Glutamatergic neuron (in vitro differentiated cells): Measurements from ENCODE around the gene STX5. TPM values are rescaled to one million over a fixed set of nuclear protein-coding genes. Genes with fewer than 3 reads are reported as not detected.

ENCODE experiments used
- DNase-seq: peaks from one replicate; pipeline ENCODE4 v3.0.0; 2022
- H3K27ac Mint-ChIP-seq: one replicate; pipeline ENCODE4 v1.8.0; 2020; ENCODE audit warnings: mild to moderate bottlenecking, mixed read lengths, inconsistent platforms; ENCODE audit not compliant: unreplicated experiment
- H3K27me3 Mint-ChIP-seq: one replicate; pipeline ENCODE4 v1.8.0; 2020; ENCODE audit warnings: mild to moderate bottlenecking, moderate library complexity, mixed read lengths, inconsistent platforms; ENCODE audit not compliant: unreplicated experiment
- H3K36me3 Mint-ChIP-seq: one replicate; pipeline ENCODE4 v1.8.0; 2020; ENCODE audit warnings: mild to moderate bottlenecking, mixed read lengths, inconsistent platforms; ENCODE audit not compliant: unreplicated experiment
- H3K4me1 Mint-ChIP-seq: one replicate; pipeline ENCODE4 v1.8.0; 2020; ENCODE audit warnings: mild to moderate bottlenecking, low read depth, mixed read lengths, inconsistent platforms; ENCODE audit not compliant: unreplicated experiment
- H3K4me3 Mint-ChIP-seq: one replicate; pipeline ENCODE4 v1.8.0; 2020; ENCODE audit warnings: mild to moderate bottlenecking, mixed read lengths, inconsistent platforms; ENCODE audit not compliant: unreplicated experiment
- H3K9me3 Mint-ChIP-seq: one replicate; pipeline ENCODE4 v1.8.0; 2020; ENCODE audit warnings: mild to moderate bottlenecking, moderate library complexity, mixed read lengths, inconsistent platforms; ENCODE audit not compliant: unreplicated experiment
- total RNA-seq: library from RNA; stranded (reverse); fragmentation: NEBNext Ultra II Directional; extraction: Animal tissue kit (Norgen Biotek cat#: 25700); gene quantifications from one replicate; pipeline ENCODE4 v1.2.1, GENCODE V29; 2021; ENCODE audit not compliant: unreplicated experiment
- TF ChIP-seq, protein P1 (sequence below): fragments of 200-600 bp; sonication (generic); IDR thresholded peaks from one replicate; pipeline ENCODE4 v1.5.0; 2021; ENCODE audit not compliant: partially characterized antibody, unreplicated experiment

The STX5 gene
- total RNA-seq, 1 donor from 2014 or later: 40.7 TPM

DNA sequence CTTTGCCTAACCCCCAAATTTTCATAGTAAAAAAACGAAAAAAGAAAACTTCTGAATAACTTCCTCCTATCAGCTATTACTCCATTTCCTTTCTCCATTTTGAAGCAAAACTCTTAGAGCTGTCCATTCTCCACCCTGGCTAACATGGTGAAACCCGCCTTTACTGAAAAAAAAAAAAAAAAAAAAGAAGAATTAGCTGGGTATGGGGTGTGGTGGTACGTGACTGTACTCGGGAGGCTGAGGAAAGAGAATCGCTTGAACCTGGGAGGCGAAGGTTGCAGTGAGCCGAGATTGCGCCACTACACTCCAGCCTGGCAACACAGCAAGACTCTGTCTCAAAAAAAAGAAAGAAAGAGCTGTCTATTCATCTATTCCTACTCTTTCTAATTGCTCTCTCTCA is 15.3 kb downstream of the STX5 start:
- Mint-ChIP-seq H3K4me3 (no peak overlapping the region), H3K27me3 (peaks cover 2% of the 10 kb centered on the region), H3K4me1 (no peaks in the 10 kb centered on the region), H3K27ac (no peak overlapping the region), H3K36me3 (no peaks in the 10 kb centered on the region), H3K9me3 (peaks cover 3% of the 10 kb centered on the region)
- TF ChIP-seq, protein P1, sequence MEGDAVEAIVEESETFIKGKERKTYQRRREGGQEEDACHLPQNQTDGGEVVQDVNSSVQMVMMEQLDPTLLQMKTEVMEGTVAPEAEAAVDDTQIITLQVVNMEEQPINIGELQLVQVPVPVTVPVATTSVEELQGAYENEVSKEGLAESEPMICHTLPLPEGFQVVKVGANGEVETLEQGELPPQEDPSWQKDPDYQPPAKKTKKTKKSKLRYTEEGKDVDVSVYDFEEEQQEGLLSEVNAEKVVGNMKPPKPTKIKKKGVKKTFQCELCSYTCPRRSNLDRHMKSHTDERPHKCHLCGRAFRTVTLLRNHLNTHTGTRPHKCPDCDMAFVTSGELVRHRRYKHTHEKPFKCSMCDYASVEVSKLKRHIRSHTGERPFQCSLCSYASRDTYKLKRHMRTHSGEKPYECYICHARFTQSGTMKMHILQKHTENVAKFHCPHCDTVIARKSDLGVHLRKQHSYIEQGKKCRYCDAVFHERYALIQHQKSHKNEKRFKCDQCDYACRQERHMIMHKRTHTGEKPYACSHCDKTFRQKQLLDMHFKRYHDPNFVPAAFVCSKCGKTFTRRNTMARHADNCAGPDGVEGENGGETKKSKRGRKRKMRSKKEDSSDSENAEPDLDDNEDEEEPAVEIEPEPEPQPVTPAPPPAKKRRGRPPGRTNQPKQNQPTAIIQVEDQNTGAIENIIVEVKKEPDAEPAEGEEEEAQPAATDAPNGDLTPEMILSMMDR: no peak
- DNase-seq: no peak

DNA sequence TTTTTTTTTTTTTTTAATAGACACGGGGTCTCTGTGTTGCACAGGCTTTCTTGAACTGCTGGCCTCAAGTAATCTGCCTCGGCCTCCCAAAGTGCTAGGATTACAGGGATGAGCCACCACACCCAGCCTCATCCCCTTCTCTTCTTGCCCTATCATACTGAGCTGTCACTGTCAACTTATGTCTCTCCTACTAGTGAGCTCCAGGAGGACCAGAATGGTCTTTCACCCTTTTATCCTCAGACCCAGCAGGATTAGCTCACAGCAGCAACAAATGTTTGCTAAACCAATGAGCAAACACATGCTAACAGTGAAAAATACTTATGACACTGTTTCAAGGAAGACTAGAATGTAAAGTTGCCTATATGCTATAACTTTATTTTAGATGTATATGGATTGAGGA is 20.2 kb downstream of the STX5 start:
- H3K27ac Mint-ChIP-seq: no peak overlapping the region
- no peaks in the 10 kb centered on the region for H3K36me3 Mint-ChIP-seq
- H3K27me3 Mint-ChIP-seq: peaks cover 3% of the 10 kb centered on the region
- peaks cover 2% of the 10 kb centered on the region for H3K4me1 Mint-ChIP-seq
- no peak overlapping the region for H3K4me3 Mint-ChIP-seq
- no peak for DNase-seq
- TF ChIP-seq, protein P1: no peak
- H3K9me3 Mint-ChIP-seq: peaks cover 8% of the 10 kb centered on the region

DNA sequence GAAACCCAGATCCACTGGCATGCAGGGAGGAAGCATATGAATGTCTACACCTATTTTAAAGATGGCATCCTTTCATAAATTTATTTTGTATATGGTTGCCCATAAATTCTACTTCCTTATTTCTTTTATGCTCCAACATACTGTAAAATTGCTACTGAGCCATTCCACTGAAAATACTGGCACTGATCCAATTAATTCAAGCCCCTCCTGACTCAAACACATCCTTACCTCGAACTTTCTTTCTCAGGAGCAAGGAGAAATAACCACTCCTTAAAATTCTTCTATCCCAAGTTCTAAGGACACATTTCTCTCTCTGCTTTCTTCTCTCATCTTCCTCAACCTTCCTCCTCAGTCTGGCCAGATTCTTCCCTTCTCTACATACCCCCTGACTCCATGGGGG is 21.1 kb downstream of the STX5 start:
- Mint-ChIP-seq H3K27ac (no peak overlapping the region), H3K27me3 (peaks cover 4% of the 10 kb centered on the region), H3K36me3 (no peaks in the 10 kb centered on the region), H3K4me3 (peak overlapping the region; percentile 2), H3K4me1 (peaks cover 7% of the 10 kb centered on the region), H3K9me3 (peaks cover 11% of the 10 kb centered on the region)
- TF ChIP-seq, protein P1: no peak
- no peak for DNase-seq

DNA sequence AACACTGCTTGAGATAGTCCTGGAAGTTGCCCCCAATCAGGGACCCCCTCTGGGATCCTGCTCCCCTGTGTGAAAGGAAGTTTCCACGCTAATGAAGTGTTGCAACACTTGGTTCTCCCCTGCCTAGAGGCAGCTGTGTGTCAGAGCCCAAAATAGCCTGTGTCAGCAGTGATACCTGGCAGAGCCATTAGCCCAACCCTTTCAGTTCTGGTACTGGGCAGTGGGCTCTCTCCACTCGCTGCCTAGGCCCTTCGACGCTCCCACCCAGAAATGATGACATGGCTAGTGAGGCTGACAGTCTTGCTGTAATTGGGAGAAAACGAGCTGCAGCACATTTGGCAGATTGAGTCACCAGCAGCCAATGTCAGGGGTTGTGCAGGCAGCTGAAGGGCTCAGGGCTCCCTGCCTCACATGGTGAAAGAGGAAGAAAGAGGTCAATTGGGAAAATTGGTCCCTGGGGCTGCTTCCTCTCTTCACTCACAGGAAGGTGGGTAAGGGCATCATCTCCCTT is 25.2 kb downstream of the STX5 start:
- Mint-ChIP-seq H3K27me3 (peaks cover 10% of the 10 kb centered on the region), H3K4me3 (peak overlapping the region; percentile 96), H3K4me1 (peaks cover 14% of the 10 kb centered on the region), H3K36me3 (no peaks in the 10 kb centered on the region), H3K27ac (peak overlapping the region; percentile 97), H3K9me3 (peaks cover 13% of the 10 kb centered on the region)
- TF ChIP-seq, protein P1: no peak
- no peak for DNase-seq

DNA sequence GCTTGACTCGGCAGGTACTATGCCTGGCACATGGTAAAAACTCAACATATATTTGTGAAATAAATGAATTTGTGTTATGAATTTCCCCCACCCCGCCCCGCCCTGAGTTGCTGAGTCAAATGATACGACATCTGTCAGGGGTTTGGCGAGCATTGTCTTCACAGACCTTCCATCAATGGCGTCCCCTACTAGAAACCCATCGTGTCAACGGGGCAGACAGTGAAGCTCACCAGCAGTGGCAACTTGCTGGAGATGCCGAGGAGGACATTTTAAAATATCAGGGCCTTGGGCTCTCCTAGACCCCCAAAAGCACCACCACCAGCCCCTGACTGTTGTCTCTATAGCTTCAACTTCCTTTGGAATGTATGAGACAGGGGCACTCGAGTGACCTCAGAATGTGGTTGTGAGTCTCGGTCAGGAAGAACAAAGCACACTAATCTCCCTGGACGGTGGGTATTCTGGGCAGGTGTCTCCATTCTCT is 25.9 kb downstream of the STX5 start:
- Mint-ChIP-seq H3K4me1 (peaks cover 14% of the 10 kb centered on the region), H3K4me3 (peak overlapping the region; percentile 96), H3K27ac (peak overlapping the region; percentile 97), H3K27me3 (peaks cover 9% of the 10 kb centered on the region), H3K9me3 (peaks cover 13% of the 10 kb centered on the region), H3K36me3 (no peaks in the 10 kb centered on the region)
- TF ChIP-seq, protein P1: no peak
- no peak for DNase-seq
